SK-N-DZ (cell line): ENCODE measurements around the gene MDC1.

Experiments used
- small RNA-seq, 2 experiments: library from RNA; depleted of rRNA; stranded (forward); fragments of <200 nt; gene quantifications; one replicate each; pipeline ENCODE3, GENCODE V24; 2014

Gene MDC1

Small RNA genes within 50 kb of the gene (small RNA-seq; reads per million reads assigned to genes)
- gene RF00019 (0 reads per million in 2 experiments), gene RN7SL353P (0 reads per million in 2 experiments)
